Measurements from ENCODE around the gene MEN1. TPM values are rescaled to one million over a fixed set of nuclear protein-coding genes. Genes with fewer than 3 reads are reported as not detected.

Gene MEN1
- total RNA-seq, 4 donors from 2014 or later = 3.8 to 26.2 (median 14.9) TPM

GRCh38 chr11:64759722-64760719 lies 50.3 kb downstream of the MEN1 start, which contains the start of gene PYGM:
Gene PYGM (minus strand): TSS chr11:64759974. CDS start chr11:64759898, 76 bp downstream.
- H3K36me3 ChIP-seq = no peaks in the 10 kb centered on the region
- peak; percentile 29 to 39 for TF ChIP-seq POLR2A (IDR thresholded peaks at IDR 0.05)
- TF ChIP-seq CTCF (IDR thresholded peaks at IDR 0.05) = no peak
- peak within 1 kb of the TSS; percentile 77 for H3K27ac ChIP-seq
- peaks cover 9 to 16% of the 10 kb centered on the region in 2 donors for H3K4me1 ChIP-seq
- peak; percentile 83 to 90 for DNase-seq
- intact Hi-C loops (cut with DNase I; ENCODE audit: low total_unique reads) = no loop called here
- H3K27me3 ChIP-seq = no peaks in the 10 kb centered on the region
- H3K9me3 ChIP-seq = no peaks in the 10 kb centered on the region
- H3K4me3 ChIP-seq = peak within 1 kb of the TSS; percentile 3 to 26

GRCh38 chr11:64759131-64759721 lies 51.1 kb downstream of the MEN1 start:
- intact Hi-C loops (cut with DNase I; ENCODE audit: low total_unique reads) = no loop called here
- peaks cover 9 to 16% of the 10 kb centered on the region in 2 donors for H3K4me1 ChIP-seq
- H3K27me3 ChIP-seq = no peaks in the 10 kb centered on the region
- peak in 1 of 2 donors; percentile 29 for DNase-seq
- no peaks in the 10 kb centered on the region for H3K9me3 ChIP-seq
- H3K36me3 ChIP-seq = no peaks in the 10 kb centered on the region
- peak overlapping the region; percentile 77 for H3K27ac ChIP-seq
- peak overlapping the region; percentile 3 to 26 for H3K4me3 ChIP-seq
- TF ChIP-seq CTCF (IDR thresholded peaks at IDR 0.05) (no peak), POLR2A (IDR thresholded peaks at IDR 0.05) (no peak)

- no peaks in the 10 kb centered on the region for H3K27me3 ChIP-seq
- peak overlapping the region; percentile 77 for H3K27ac ChIP-seq
- intact Hi-C loops (cut with DNase I; ENCODE audit: low total_unique reads) = no loop called here
- no peaks in the 10 kb centered on the region for H3K36me3 ChIP-seq
- no peaks in the 10 kb centered on the region for H3K9me3 ChIP-seq
- no peak for TF ChIP-seq POLR2A (IDR thresholded peaks at IDR 0.05)
- no peak for TF ChIP-seq CTCF (IDR thresholded peaks at IDR 0.05)
- H3K4me1 ChIP-seq = peaks cover 9% of the 10 kb centered on the region in 2 donors
- DNase-seq = no peak
- H3K4me3 ChIP-seq = no peak overlapping the region
Measured at GRCh38 chr11:64758330-64759079, 51.8 kb downstream of the MEN1 start.

- Histone ChIP-seq H3K4me1 (peaks cover 6 to 9% of the 10 kb centered on the region in 2 donors), H3K36me3 (no peaks in the 10 kb centered on the region), H3K9me3 (no peaks in the 10 kb centered on the region), H3K27ac (no peak overlapping the region), H3K4me3 (no peak overlapping the region), H3K27me3 (no peaks in the 10 kb centered on the region)
- intact Hi-C loops (cut with DNase I; ENCODE audit: low total_unique reads) = no loop called here
- TF ChIP-seq POLR2A (IDR thresholded peaks at IDR 0.05) = no peak
- no peak for TF ChIP-seq CTCF (IDR thresholded peaks at IDR 0.05)
- peak in 1 of 2 donors; percentile 13 for DNase-seq
Measured at GRCh38 chr11:64757549-64758329, 52.6 kb downstream of the MEN1 start.
